GM18951 (cell line): ENCODE measurements around the gene TBC1D24.
"Not testable (repeated sequence)": the region's sequence is repeated elsewhere in the genome, so short reads cannot be mapped to it uniquely, and the experiment has no call there.

ENCODE experiments used
- POLR2A ChIP-seq: IDR thresholded peaks from 4 replicates; pipeline ENCODE4 v1.6.1; 2011; ENCODE audit warnings: mild to moderate bottlenecking; ENCODE audit not compliant: insufficient read length, insufficient read depth; ENCODE audit errors: extremely low read depth
- in situ Hi-C: fragments of 300-500 bp; cut with MboI; formaldehyde crosslinking; loops from one replicate; pipeline ENCODE4 v1.12.0; 2022; ENCODE audit warnings: low sequenced_read_pairs, mixed read lengths, inconsistent platforms; ENCODE audit not compliant: unreplicated experiment

The TBC1D24 gene

GRCh38 chr16:2437032-2437790, 37.7 kb upstream of the TBC1D24 start:
- in situ Hi-C loops: no loop called here
- TF ChIP-seq POLR2A: no peak

- TF ChIP-seq POLR2A: no peak
- in situ Hi-C loops: no loop called here
Observed at GRCh38 chr16:2438121-2438520, 36.8 kb upstream of the TBC1D24 start.

- in situ Hi-C loops: no loop called here
- TF ChIP-seq POLR2A: no peak
Observed at GRCh38 chr16:2439598-2439997, 35.3 kb upstream of the TBC1D24 start.

- in situ Hi-C loops: not testable (repeated sequence)
Observed at GRCh38 chr16:2441143-2441804, 33.7 kb upstream of the TBC1D24 start.

GRCh38 chr16:2443555-2443954, 31.4 kb upstream of the TBC1D24 start:
- no peak for TF ChIP-seq POLR2A
- in situ Hi-C loops: no loop called here

- TF ChIP-seq POLR2A: no peak
- in situ Hi-C loops: no loop called here
Observed at GRCh38 chr16:2447920-2448583, 26.9 kb upstream of the TBC1D24 start.

GRCh38 chr16:2449118-2449517, 25.8 kb upstream of the TBC1D24 start:
- no peak for TF ChIP-seq POLR2A
- in situ Hi-C loops: no loop called here

GRCh38 chr16:2450535-2450934, 24.4 kb upstream of the TBC1D24 start:
- in situ Hi-C loops: no loop called here
- no peak for TF ChIP-seq POLR2A

- in situ Hi-C loops: no loop called here
- TF ChIP-seq POLR2A: no peak
Observed at GRCh38 chr16:2450975-2451381, 23.9 kb upstream of the TBC1D24 start.

- in situ Hi-C loops: no loop called here
- TF ChIP-seq POLR2A: no peak
Observed at GRCh38 chr16:2451851-2452320, 23.0 kb upstream of the TBC1D24 start.

- TF ChIP-seq POLR2A: no peak
- in situ Hi-C loops: no loop called here
Observed at GRCh38 chr16:2452650-2453049, 22.3 kb upstream of the TBC1D24 start.

GRCh38 chr16:2455081-2455845, 19.7 kb upstream of the TBC1D24 start:
- in situ Hi-C loops: no loop called here
- no peak for TF ChIP-seq POLR2A

GRCh38 chr16:2456551-2457153, 18.3 kb upstream of the TBC1D24 start:
- TF ChIP-seq POLR2A: no peak
- in situ Hi-C loops: no loop called here
